AG04450 (cell line): ENCODE results near the gene KDM4F. TPM values are rescaled to one million over a fixed set of nuclear protein-coding genes. Genes with fewer than 3 reads are reported as not detected.

Source experiments
- CTCF ChIA-PET: fragments of 300-600, 350-600 bp; formaldehyde crosslinking; extraction: SDS; loops from one replicate; lab custom pipeline; 2022; ENCODE audit warnings: antibody characterized with exemption, inconsistent platforms; lab: Charles Lee
- POLR2A ChIA-PET: fragments of 350-600 bp; formaldehyde crosslinking; extraction: SDS; loops from one replicate; lab custom pipeline; 2021; ENCODE audit warnings: antibody characterized with exemption, inconsistent platforms; lab: Yijun Ruan, JAX
- DNase-seq: peaks from one replicate; pipeline ENCODE4 v3.0.0-alpha.2; 2011; ENCODE audit warnings: low read depth, low spot score
- H3K27ac ChIP-seq: one replicate; pipeline ENCODE4 v1.5.1; 2012; ENCODE audit warnings: low read depth, low read length, control low read depth
- H3K27me3 ChIP-seq: one replicate; pipeline ENCODE4 v1.6.0; 2012; ENCODE audit warnings: low read length; ENCODE audit not compliant: control insufficient read depth, insufficient read depth
- H3K4me3 ChIP-seq: 2 replicates; pipeline ENCODE4 v1.5.1; 2011; ENCODE audit warnings: mild to moderate bottlenecking, low read depth, low read length, control low read depth
- H3K9me3 ChIP-seq: 2 replicates; pipeline ENCODE4 v1.5.1; 2012; ENCODE audit warnings: low read length; ENCODE audit not compliant: control insufficient read depth, insufficient read depth
- CTCF ChIP-seq: IDR thresholded peaks from 2 replicates; pipeline ENCODE4 v1.5.1; 2011; ENCODE audit warnings: low read depth, low read length, control low read depth, inconsistent platforms
- polyA plus RNA-seq: library from polyadenylated mRNA; depleted of rRNA; stranded (reverse); fragments of >200 nt; gene quantifications from 2 replicates; pipeline ENCODE4 v1.2.3, GENCODE V29; 2011

Gene KDM4F
- polyA plus RNA-seq, 1 experiment, result not detected

GRCh38 chr11:95045812-95046211 lies 3.4 kb upstream of the KDM4F start:
- H3K27me3 ChIP-seq, result peaks cover 13% of the 10 kb centered on the region
- H3K4me3 ChIP-seq, result no peak overlapping the region
- POLR2A ChIA-PET, result no interaction called here
- CTCF ChIA-PET, result no interaction called here
- no peak for DNase-seq
- no peak for TF ChIP-seq CTCF
- no peaks in the 10 kb centered on the region for H3K9me3 ChIP-seq
- H3K27ac ChIP-seq, result no peak overlapping the region

- no peaks in the 10 kb centered on the region for H3K9me3 ChIP-seq
- no peaks in the 10 kb centered on the region for H3K27me3 ChIP-seq
- H3K4me3 ChIP-seq, result no peak overlapping the region
- DNase-seq, result no peak
- ChIA-PET POLR2A (no interaction called here), CTCF (no interaction called here)
- no peak overlapping the region for H3K27ac ChIP-seq
- no peak for TF ChIP-seq CTCF
These were observed 1.5 kb downstream of the KDM4F start for GRCh38 chr11:95050595-95051202.

GRCh38 chr11:95054356-95054755 lies 5.1 kb downstream of the KDM4F start:
- ChIA-PET CTCF (no interaction called here), POLR2A (no interaction called here)
- no peak overlapping the region for H3K4me3 ChIP-seq
- no peaks in the 10 kb centered on the region for H3K9me3 ChIP-seq
- no peak for DNase-seq
- no peak overlapping the region for H3K27ac ChIP-seq
- no peak for TF ChIP-seq CTCF
- H3K27me3 ChIP-seq, result peaks cover 3% of the 10 kb centered on the region

- TF ChIP-seq CTCF, result no peak
- no peaks in the 10 kb centered on the region for H3K9me3 ChIP-seq
- H3K27ac ChIP-seq, result no peak overlapping the region
- no peak for DNase-seq
- ChIA-PET CTCF (interaction anchor here (1.3 kb wide), 1 partner anchor 432 kb away, joined by 4 read pairs; no protein-coding TSS in a partner anchor), POLR2A (no interaction called here)
- H3K4me3 ChIP-seq, result no peak overlapping the region
- peaks cover 3% of the 10 kb centered on the region for H3K27me3 ChIP-seq
These were observed 6.2 kb downstream of the KDM4F start for GRCh38 chr11:95055283-95055897.

- H3K4me3 ChIP-seq, result no peak overlapping the region
- H3K27me3 ChIP-seq, result peaks cover 3% of the 10 kb centered on the region
- ChIA-PET CTCF (interaction anchor here (0.8 to 2.1 kb wide), 4 partner anchors 9 to 647 kb away, joined by 3 to 6 read pairs (median 3); partner anchors contain the start of gene SRSF8), POLR2A (no interaction called here)
- no peak overlapping the region for H3K27ac ChIP-seq
- no peaks in the 10 kb centered on the region for H3K9me3 ChIP-seq
- TF ChIP-seq CTCF, result no peak
- no peak for DNase-seq
These were observed 8.7 kb downstream of the KDM4F start for GRCh38 chr11:95057959-95058358.
